Stimulated activated CD4-positive, alpha-beta T cell treated with anti-CD3 and anti-CD28 coated beads, Interleukin-12 subunit alpha, Interleukin-12 subunit beta, amount 100 ng/mL, for 48 hours (primary cell): ENCODE measurements around the gene KMT5B.

ENCODE experiments used
- DNase-seq, 3 donors: peaks; one replicate each; pipeline ENCODE4 v3.0.0-alpha.2; 2020; ENCODE audit warnings: low read depth in 2 of 3, low spot score in 1 of 3

The KMT5B gene

GRCh38 chr11:68186061-68186460 is 27.0 kb downstream of the KMT5B start:
- no peak for DNase-seq

GRCh38 chr11:68181719-68182451 is 31.2 kb downstream of the KMT5B start:
- no peak for DNase-seq

- DNase-seq = no peak
Observed at GRCh38 chr11:68179847-68180246, 33.2 kb downstream of the KMT5B start.

- no peak for DNase-seq
Observed at GRCh38 chr11:68177877-68178276, 35.2 kb downstream of the KMT5B start.

GRCh38 chr11:68173926-68174325 is 39.2 kb downstream of the KMT5B start:
- DNase-seq = no peak

- no peak for DNase-seq
Observed at GRCh38 chr11:68169442-68169841, 43.7 kb downstream of the KMT5B start.

GRCh38 chr11:68168694-68169093 is 44.4 kb downstream of the KMT5B start:
- no peak for DNase-seq

GRCh38 chr11:68167474-68167873 is 45.6 kb downstream of the KMT5B start:
- no peak for DNase-seq

GRCh38 chr11:68166969-68167368 is 46.1 kb downstream of the KMT5B start:
- no peak for DNase-seq

GRCh38 chr11:68165601-68166000 is 47.5 kb downstream of the KMT5B start:
- no peak for DNase-seq

GRCh38 chr11:68164437-68164836 is 48.7 kb downstream of the KMT5B start:
- no peak for DNase-seq

- no peak for DNase-seq
Observed at GRCh38 chr11:68163691-68164090, 49.4 kb downstream of the KMT5B start.

GRCh38 chr11:68160100-68160695 is 52.9 kb downstream of the KMT5B start:
- no peak for DNase-seq

- DNase-seq = no peak
Observed at GRCh38 chr11:68159665-68160064, 53.4 kb downstream of the KMT5B start.

- DNase-seq = no peak
Observed at GRCh38 chr11:68159161-68159560, 53.9 kb downstream of the KMT5B start.

GRCh38 chr11:68158580-68158979 is 54.5 kb downstream of the KMT5B start:
- no peak for DNase-seq

- no peak for DNase-seq
Observed at GRCh38 chr11:68153742-68154141, 59.4 kb downstream of the KMT5B start.

GRCh38 chr11:68150037-68150436 is 63.1 kb downstream of the KMT5B start:
- DNase-seq = no peak

- no peak for DNase-seq
Observed at GRCh38 chr11:68149417-68149816, 63.7 kb downstream of the KMT5B start.

- no peak for DNase-seq
Observed at GRCh38 chr11:68148879-68149278, 64.2 kb downstream of the KMT5B start.

GRCh38 chr11:68148071-68148805 is 64.9 kb downstream of the KMT5B start:
- no peak for DNase-seq
